D341Med (cell line): ENCODE measurements around the gene GRIK2.

Experiments
- DNase-seq: peaks from one replicate; pipeline ENCODE4 v3.0.0; 2012; ENCODE audit warnings: low spot score

The GRIK2 gene

DNA sequence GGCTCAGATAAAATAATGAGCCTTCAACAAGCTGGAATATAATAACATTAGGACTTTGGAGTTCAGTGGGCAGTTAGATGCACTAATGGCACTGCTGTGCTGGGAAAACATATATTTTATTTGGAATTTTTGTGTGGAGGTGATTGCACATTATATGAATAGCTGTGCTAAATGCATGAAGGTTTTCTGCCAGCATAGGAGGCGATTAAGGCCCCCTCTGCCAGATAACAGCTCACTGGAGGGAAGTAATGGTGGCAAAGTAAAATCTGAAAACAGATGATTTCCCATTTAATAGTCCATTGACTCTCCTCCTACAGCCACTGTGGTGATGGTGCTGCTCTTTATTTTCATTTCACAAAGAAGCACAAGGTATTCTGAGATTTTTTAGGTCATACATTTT, 326.0 kb downstream of the GRIK2 start:
- DNase-seq, result no peak

DNA sequence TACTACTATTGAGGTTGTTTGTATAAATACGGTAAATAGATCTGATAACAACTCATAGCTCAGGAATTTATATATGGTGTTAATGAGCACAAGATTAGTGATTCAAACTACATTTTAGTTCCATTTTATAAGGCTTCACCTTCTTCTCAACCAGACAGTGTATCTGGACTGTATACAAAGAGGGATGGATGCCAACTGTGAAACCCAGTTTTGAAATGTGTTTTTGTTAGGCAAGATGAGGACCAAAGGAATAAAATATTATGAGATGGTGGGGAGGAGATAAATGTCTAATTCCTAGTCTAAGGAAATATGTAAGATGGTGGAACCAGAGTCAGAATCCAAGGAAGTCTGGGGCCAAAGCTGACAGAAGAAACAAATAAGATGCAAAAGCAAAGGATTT, 329.0 kb downstream of the GRIK2 start:
- DNase-seq, result no peak

DNA sequence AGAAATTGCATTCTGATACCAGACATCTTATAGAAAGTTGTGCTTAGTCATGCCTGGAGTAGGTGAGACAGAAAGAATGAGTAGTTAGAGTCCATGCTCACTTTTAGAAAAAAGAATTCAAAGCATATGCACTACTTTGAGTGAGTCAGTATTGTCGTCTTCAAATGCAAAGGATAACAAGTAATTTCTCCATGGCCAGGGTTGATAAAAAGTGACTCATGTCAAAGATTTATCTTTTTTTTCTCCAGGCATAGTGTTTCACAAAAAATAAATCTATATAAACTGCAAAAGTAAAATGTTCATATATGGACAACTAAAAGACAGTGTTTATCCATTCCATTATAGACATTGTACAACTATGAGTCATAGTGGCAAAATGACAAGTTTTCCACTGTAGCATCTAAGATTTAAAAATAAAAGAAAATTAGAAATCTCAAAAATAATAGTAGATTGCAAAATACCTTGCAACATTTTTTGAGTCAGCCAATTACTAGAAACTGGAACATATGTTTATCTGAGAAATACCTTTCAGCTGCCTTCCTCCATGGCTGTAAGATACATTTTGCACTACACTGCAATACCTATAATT, 329.6 kb downstream of the GRIK2 start:
- no peak for DNase-seq

DNA sequence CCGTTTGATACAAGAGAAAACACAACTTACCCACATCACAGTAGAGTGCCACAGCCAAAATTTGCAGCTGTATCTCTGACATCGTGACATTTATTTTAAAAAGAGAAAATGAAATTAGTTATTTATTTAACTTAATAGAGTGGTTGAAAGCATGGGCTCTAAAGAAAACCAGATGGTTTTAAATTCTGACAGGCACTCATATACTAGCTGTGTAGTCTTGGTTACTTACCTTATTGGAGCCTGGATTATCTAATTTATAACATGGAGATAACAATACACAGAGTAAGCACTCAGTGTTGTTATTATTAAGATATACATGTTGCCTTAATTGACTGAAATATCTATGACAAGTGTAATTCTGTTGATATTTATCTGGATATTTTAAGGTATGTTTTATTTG, 334.9 kb downstream of the GRIK2 start:
- no peak for DNase-seq

DNA sequence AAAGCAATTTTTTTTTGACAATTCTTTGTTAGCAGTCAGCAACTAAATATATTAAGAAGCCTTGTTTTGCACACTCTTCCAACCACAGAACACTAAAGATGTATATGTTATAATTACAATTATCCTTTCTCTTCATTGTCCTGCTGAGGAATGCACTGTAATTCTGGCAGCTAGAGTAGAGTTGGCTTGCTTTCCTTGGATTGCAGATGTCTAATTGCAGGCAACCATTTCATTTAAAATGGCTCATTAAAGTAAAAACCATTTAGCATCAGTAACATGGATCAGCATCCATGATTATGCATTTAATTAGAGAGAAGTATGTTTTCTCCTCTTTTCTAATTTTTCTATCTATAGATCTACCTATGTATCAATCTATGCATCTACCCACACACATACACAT, 335.4 kb downstream of the GRIK2 start:
- DNase-seq, result no peak

DNA sequence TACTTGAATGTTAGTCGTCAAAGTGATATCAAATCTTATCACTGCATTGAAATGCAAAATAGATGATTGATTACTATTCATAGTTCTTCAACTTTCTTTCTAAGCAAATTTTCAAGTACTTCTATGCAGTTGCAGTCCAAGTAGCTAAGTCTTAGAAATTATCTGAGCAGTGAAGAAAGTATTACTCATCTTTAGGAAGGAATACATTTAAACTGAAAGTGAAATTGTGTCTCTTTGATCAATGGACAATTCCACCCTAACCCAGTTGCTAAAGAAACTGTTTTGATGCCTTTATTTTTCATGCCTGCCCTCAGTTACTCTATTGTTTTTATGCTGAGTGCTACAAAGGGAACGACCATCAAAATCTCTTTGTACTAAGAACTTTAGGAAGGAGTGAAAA, 337.4 kb downstream of the GRIK2 start:
- no peak for DNase-seq

DNA sequence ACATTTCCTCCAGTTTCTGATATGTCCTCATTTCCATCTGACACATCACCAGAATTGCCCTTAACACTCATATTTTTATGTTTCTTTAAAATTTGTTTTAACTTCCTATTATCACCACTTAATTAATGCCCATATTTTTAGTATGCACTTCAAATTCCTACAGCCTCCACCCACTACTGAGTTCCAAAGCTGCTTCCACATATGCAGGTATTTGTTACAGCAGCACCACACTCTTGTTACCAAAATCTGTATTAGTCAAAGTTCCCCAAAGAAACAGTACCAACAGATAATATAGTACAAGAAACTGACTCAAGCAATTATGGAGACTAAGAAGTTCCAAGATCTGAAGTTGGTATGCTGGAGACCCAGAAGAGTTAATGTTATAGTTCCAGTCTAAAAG, 340.4 kb downstream of the GRIK2 start:
- no peak for DNase-seq

DNA sequence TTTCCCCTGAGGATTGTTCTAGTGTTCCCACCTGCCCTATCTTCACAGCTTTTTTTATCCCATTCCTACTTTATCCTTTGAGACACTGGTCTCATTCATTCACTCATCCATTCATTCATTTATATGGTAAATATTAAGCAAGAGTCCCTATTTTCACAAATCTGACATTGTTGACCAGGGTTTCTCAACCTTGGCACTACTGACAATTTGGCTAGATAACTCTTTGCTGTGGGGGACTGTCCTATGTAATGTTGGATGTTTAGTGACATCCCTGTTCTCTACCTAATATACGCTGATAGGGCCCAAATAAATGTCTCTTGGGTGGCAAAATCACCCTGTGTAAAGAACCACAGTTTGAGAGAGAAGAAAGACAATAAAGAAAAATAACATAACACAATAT, 345.0 kb downstream of the GRIK2 start:
- DNase-seq, result no peak

DNA sequence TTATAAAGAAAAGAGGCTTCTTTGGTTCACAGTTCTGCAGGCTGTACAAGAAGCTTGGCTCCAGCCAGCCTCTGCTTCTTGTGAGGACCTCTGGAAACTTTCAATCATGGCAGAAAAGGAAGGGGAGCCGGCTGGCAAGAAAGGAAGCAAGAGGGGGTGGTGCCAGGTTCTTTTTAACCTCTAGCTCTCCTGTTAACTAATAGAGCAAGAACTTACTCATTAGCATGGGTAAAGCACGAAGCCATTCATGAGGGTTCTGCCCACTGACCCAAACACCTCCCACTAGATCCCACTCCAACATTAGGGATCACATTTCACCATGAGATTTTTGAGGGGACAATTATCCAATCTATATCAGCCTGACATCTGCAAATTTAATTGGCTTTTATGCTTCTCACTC, 347.1 kb downstream of the GRIK2 start:
- DNase-seq, result no peak

DNA sequence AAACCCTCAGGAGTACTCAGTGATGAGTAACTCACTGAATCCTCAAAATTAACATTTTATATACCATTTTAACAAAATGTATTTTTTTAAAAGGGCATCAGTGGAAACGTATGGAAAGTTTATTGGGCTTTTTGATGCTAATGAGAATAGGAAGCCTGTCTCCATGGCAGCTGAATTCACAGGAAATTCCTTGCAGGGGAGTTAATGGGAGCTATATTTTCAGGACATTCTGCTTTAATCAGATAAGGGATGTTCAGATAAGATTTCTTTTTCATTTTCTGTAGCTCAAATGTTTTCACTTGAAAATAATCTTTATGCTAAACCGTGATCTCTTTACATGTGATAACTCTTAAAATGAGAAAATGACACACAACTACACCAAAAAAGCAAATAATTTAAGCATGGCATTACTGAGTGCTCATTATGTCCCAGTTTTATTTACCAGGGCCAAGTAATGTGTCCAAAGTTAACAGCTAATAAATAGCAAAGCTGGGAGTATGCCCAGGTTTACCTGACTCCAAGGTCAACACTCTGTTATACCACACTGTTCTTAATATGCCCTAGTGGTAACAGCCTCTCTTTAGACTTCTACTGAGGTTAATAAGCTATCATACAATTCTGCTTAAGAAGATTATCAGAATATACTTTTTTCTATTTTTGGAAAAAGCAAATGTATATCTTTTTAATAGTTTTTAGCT, 348.1 kb downstream of the GRIK2 start:
- DNase-seq, result no peak

DNA sequence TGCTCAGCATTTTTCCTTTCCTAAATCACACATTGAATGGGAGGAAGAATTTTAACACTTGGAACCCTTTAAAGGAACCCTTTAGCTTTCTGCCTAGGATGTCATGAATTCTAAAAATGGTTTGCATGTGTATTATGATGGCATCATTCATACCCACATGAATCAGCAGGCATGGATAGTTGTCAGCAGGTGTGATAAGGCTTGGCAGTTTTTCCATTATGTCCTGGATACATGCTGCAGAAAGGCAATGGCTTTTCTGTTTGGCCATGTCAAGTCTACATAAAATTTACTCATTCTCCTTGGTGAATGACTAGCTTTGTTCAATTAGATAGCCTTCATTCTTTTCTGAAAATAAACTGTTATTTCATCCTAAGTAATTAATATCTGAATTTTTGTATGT, 353.7 kb downstream of the GRIK2 start:
- DNase-seq, result no peak

DNA sequence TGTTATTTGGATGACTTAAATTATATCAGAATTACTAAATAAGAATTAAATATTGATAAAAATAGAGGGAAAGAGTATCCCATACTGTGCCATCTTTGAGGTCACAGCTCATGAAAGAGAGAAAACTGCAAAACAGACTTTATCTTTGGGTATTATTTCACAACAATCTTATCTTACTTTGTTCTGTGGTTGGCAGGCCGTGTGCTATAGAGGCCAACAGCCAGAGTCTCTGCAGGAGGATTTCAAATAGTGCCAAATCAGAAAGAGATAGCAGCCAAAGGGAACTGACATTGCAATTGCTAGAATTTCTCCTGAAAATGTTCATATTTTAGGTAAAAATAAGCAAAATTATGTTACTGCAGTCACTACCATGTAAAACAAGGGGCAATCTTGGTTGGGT, 354.2 kb downstream of the GRIK2 start:
- DNase-seq, result no peak

DNA sequence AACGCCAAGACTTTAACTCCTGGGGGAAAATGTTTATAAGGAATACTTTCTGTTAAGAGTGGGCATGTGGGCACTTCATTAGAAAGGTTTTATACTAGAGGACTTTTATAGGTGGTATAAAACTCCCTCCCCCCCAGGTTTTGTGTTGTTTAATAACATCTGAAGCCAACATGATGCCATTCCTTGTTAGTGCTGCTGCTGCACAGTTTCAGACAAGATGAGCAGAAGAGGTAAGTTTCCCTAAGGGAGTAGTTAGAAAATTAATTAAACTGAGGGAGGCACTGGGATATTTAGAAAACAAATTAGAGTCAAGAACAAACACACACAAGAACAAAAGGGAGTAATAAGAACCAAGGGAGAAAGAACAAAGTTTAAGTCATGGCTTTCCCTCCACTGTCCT, 362.4 kb downstream of the GRIK2 start:
- DNase-seq, result no peak

DNA sequence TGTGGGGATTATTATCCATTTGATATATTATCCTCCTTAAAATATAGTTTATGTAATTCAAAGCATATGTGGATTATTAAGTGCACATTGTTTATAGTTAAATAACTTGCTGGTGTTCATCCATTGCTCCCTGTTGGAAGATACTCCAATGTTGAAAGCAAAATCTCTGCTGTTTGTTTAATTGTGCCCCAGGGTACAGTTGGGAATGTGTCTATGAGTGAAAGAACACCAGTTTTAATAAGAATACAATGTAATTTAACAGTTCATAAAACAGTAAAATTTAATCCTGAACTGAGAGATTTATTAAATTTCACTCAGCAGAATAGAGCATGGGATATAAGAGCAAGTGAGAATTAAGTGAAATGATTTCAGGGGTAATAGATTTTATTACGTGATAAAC, 364.9 kb downstream of the GRIK2 start:
- no peak for DNase-seq

DNA sequence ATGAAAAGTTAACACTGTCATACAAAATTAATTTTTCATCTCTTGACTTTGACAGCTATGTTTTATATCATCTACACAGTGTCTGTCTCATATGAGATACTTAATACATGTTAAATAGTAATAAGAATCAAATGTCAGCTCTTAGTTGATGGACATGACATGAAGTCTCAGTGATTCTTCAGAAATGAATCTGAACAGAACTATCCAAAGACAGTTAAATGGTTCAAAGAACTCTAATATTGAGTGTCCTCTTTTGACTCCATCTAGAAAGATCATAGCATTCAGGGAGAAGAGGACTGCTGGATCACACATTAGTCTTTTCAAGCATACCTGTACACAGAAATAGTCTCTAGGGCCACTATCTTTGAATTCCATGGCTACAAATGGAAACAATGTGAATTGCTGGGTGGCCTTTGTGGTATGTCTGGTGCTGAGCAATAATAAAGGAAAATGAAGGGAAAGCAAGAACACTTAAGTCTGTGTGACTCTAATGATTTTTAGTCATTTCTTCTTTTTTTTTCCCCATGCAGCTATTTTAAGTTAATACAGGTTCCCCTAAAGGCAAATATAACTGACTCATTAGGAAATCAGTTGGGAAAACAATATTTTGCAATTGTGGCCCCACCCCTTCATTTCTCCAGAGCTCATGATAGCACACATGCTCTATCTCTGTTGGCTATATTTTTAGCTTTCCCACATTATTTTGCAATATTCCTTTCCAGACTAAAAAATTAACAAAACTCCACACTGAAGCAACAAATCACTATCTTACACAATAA, 367.5 kb downstream of the GRIK2 start:
- no peak for DNase-seq

DNA sequence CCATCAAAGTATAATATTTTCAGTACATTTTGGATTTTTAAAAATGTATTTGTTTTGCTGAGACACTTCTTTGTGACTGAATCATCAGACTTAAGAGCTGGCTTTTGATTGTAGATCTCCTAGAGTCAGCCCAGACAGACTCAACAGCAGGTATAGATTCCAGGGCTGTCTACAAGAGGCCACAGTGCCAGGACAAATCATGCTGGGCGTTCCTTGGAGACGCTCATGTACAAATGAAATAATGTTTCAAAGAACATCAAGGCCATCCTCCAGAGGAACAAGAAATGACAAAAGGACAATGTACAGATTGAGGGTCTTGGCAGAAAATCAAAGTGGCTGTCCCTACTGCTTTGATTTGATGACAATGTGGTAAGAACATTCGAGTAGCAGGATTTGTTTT, 369.3 kb downstream of the GRIK2 start:
- no peak for DNase-seq

DNA sequence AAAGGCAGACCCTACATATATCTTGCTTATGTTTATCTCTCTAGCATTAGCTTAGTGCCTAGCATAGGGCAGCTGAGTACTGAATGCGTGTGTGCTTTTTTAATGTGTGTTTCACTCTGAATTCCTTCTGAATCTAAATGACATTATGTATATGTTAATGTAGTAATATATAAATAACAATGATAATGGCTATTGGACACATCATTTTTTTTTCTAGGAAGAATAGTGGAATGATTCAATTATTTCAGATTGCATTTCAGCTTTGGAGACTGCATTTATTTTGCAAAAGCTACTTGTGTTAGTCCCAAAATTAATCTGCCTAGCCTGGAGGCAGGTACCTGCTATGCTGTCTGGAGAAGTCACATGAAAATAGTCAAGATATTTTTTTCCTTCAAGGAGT, 371.8 kb downstream of the GRIK2 start:
- DNase-seq, result no peak

DNA sequence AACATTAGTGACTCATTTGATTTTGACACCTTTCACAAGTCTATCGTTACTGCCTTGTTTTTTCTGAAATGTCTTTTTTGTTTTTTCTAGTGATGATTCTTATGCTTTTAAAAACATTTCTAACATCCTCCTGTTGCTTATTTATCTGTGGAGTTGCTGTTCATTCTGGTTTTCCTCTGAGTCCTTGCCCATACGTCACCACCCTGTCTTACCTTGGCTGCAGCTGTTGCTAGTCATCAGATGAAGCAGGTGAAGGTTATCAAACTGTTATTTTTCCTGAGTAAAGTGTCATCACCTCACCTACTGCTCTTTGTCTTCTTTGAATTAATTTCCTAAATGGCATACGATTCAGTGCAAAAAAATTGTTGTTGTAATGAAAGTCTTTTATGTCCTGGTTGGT, 376.6 kb downstream of the GRIK2 start:
- no peak for DNase-seq

DNA sequence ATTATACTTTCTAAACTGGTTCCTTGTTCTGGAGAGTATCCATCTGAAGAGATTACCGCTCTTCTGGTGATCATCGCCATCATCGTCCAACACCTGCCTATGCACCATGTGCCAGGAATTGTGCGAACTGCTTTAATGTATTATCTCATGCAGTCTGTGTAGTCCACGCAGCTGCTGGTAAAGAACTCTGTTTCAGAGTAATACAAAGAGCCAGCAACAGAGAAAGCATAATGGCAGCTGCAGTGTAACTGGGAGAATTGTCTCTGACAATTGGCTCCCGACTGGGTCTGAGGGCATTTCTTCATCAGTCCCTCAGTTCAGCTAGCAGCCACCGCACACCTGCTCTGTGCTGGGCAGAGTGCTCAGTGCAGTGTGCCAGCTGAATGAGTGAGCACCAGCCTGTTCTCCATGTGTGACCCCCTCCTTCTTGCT, 383.4 kb downstream of the GRIK2 start:
- no peak for DNase-seq

DNA sequence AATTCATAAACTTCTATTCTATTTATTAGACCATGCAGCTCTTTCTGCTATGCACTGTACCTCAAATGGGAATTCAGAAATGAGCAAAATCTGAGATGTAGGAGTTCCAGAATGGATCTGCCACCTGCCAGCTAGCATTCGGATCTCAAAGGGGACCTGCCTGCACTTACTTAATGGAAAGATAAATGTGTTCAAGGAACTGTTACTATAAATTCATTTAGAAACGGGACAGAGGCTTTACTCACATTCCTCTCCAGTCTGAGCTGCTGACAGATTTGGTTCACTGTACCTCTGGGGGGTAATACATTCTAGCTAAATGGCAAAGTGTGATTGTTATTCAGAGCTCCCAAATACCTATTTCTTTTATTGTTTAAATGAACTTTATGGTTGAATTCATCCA, 384.1 kb downstream of the GRIK2 start:
- no peak for DNase-seq

DNA sequence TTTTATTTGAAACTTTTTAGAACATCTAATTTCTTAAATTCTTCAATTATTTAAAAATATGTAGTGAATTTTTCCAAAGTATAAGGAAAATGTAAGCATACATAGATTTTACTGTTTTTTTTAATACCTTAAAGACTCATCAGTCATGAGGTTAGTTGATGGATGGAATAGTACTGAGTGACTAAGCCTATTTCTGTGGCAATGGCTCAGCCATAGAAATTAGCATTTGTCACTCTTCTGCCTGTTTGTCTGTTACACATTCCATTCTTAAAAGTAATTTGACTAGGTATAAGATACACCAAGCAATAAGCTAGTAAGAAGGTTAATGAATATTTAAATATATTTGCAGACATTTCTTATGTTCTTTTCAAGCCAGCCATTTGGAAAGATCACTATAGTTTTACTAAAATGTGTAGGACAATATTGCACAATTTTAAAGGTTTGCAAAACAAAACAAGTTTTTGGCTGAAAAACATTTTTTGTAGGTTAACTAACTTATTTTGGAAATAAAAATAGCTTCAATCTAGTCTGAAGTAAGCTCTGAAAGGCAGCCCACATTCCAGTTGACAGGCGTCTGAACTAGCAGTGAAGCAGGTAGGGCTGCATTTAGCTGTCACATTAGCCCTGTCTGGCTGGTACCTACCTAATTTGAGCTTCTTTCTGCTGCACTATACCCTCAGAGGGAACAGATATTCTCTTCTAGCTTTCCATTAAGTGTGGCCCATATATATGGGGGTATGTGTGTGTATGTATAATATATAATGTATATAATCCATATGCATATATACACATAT, 385.7 kb downstream of the GRIK2 start:
- DNase-seq, result no peak

DNA sequence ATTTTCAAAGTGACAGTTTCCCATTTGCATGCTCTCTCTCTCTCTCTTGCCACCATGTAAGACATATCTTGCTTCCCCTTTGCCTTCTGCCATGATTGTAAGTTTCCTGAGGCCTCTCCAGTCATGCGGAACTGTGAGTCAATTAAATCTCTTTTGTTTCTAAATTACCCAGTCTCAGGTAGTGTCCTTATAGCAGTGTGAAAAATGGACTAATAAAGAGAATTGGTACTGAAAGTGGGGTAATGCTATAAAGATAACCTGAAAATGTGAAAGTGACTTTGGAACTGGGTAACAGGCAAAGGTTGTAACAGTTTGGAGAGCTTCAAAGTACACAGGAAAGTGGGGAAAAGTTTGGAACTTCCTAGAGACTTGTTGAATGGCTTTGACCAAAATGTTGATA, 389.8 kb downstream of the GRIK2 start:
- no peak for DNase-seq

DNA sequence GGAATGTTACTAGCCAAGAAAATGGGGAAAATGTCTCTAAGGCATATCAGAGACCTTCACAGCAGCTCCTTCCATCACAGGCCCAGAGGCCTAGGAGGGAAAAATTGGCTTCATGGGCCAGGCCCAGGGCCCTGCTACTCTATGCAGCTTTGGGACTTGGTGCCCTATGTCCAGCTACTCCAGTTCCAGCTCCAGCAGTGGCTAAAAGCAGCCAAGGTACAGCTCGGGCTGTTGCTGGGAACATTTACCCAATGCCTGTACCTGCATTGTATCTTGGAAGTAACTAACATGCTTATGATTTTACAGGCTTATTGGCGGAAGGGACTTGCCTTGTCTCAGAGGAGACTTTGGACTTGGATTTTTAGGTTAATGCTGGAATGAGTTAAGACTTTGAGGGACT, 390.6 kb downstream of the GRIK2 start:
- no peak for DNase-seq
